Measurements from ENCODE around the gene OVCH1. TPM values are rescaled to one million over a fixed set of nuclear protein-coding genes. Genes with fewer than 3 reads are reported as not detected.
A peak's percentile ranks its signal among the peaks of the same experiment; 100 is the strongest.
"Not testable (repeated sequence)": the region's sequence is repeated elsewhere in the genome, so short reads cannot be mapped to it uniquely, and the experiment has no call there.

The OVCH1 gene
- total RNA-seq, 1 experiment from 2014 or later: not detected

GRCh38 chr12:29505122-29505521, 7.6 kb upstream of the OVCH1 start:
- no peak for DNase-seq (ENCODE audit: low read depth)

DNA sequence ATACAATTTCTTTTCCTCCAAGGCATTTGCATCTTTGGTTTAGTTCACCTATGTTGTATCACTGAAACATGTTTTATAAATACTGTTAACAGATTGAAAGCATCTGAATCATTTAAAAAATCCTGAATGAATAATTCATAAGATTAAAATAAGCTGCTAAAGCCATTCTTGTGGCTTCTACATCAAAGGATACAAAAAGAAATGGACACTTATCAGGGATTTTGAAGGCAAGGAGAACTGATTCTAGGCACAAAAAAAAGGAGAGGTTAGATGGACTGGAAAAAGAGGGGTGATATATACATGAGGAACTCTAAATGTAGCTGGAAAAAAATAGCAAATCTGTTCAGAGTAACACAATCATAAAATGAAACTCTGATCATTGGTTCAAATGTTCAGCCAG, 5.8 kb upstream of the OVCH1 start:
- DNase-seq (ENCODE audit: low read depth): no peak

- no peak for DNase-seq (ENCODE audit: low read depth)
These were observed 1.7 kb upstream of the OVCH1 start for GRCh38 chr12:29499235-29499634.

DNA sequence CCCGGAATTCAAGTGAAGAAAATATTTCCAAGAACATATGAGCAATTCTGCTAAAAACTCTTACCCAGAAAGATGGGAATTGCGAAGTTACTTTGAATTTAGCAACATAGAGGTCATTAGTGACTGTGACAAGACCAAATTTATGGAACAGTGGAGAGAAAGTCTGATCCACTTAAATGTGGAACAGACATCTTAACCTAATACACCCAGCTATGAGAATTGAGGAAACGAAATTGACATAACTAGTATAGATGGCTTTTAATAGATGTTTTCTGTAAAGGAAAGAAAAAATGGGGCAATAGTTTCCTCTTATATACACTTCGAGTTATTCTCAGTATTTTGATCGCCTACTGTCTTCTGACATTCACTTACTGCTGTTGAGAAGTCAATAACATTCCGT, 4.6 kb downstream of the OVCH1 start:
- no peak for DNase-seq (ENCODE audit: low read depth)

- DNase-seq (ENCODE audit: low read depth): no peak
These were observed 10.5 kb downstream of the OVCH1 start for GRCh38 chr12:29486972-29487371.

- no peak for DNase-seq (ENCODE audit: low read depth)
These were observed 34.3 kb downstream of the OVCH1 start for GRCh38 chr12:29463198-29463597.

GRCh38 chr12:29460082-29460481, 37.4 kb downstream of the OVCH1 start:
- DNase-seq (ENCODE audit: low read depth): no peak

GRCh38 chr12:29455087-29455486, 42.4 kb downstream of the OVCH1 start:
- DNase-seq (ENCODE audit: low read depth): no peak

- DNase-seq (ENCODE audit: low read depth): no peak
These were observed 45.6 kb downstream of the OVCH1 start for GRCh38 chr12:29451888-29452287.

DNA sequence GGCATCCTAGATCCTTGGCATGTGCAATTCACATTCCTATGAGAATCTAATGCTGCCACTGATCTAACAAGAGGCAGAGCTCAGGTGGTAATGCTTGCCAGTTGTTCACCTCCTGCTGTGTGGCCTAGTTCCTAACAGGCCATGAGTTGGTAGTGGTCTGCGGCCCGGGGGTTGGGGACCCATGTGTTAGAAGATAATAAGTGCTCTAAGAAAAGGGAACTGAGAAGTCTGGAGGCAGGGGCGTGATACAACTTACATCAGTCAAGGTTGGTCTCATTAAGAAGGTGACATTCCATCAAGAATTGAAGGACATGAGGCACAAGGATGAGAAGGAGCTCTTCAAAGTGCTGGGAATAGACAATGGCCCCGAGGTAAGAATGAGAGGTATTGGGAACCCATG, 49.3 kb downstream of the OVCH1 start:
- DNase-seq (ENCODE audit: low read depth): no peak

GRCh38 chr12:29447285-29447975, 50.1 kb downstream of the OVCH1 start:
- no peak for DNase-seq (ENCODE audit: low read depth)

GRCh38 chr12:29439506-29439905, 58.0 kb downstream of the OVCH1 start:
- no peak for DNase-seq (ENCODE audit: low read depth)

- DNase-seq (ENCODE audit: low read depth): no peak
These were observed 58.6 kb downstream of the OVCH1 start for GRCh38 chr12:29438752-29439408.

- no peak for DNase-seq (ENCODE audit: low read depth)
These were observed 59.9 kb downstream of the OVCH1 start for GRCh38 chr12:29437575-29437974.

GRCh38 chr12:29436815-29437214, 60.7 kb downstream of the OVCH1 start:
- DNase-seq (ENCODE audit: low read depth): not testable (repeated sequence)

- DNase-seq (ENCODE audit: low read depth): no peak
These were observed 66.0 kb downstream of the OVCH1 start for GRCh38 chr12:29431513-29431912.

- no peak for DNase-seq (ENCODE audit: low read depth)
These were observed 66.8 kb downstream of the OVCH1 start for GRCh38 chr12:29430716-29431044.

- no peak for DNase-seq (ENCODE audit: low read depth)
These were observed 67.3 kb downstream of the OVCH1 start for GRCh38 chr12:29429999-29430715.

GRCh38 chr12:29428633-29429032, 68.9 kb downstream of the OVCH1 start:
- peak; percentile 13 for DNase-seq (ENCODE audit: low read depth)

DNA sequence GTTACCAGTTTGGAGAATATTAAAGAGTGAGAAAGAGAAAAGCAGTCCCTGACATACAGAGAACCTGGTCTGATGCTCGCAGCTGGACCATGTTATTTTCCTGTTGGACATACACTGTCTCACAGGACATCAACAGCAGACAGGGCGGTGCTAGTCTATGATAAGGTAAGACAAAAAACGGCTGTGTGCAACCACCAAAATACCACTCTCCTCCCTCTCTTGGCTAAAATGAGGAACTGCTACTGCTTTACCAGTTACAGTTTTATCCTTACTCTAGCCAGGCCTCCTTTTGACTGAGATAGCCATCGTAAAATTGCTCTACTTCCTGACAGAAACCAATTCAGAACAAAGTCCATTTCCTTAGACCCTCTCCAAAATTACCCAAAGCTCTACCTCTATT, 69.5 kb downstream of the OVCH1 start:
- no peak for DNase-seq (ENCODE audit: low read depth)

DNA sequence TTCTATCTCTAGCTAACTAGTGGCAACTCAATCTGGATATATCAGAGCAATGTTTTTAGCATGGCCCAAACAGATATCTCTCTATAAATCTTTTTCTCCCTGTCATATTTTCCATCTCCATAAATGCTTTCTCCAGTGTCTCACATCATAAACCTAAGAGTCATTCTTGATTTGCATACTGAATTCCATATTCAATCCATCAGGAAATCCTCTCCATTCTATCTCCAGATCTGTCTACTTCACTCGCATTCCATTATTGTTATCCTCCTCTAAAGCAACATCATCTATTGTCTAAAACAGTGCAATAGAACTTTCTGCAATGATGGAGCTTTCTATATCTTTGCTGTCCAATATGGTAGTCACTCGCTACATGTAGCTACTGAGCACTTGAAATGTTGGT, 71.0 kb downstream of the OVCH1 start:
- DNase-seq (ENCODE audit: low read depth): no peak

DNA sequence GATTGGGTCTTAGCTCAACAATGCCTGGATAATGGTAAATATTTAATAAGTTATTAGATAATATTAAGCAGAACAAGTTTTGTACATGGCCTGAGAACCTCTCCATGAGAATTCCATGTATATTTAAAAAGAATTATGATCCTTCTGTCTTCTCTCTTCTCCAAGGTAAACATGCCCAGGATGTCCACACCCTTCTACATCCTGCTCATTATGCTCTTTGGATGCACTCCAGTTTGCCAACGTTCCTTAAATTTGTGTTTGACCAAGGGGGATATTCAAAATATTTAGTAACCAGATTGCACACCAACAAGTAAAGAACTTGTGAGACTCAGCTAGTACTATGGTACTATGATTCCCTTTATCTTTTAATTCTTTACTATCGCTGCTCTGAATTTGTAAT, 71.8 kb downstream of the OVCH1 start:
- DNase-seq (ENCODE audit: low read depth): no peak

DNA sequence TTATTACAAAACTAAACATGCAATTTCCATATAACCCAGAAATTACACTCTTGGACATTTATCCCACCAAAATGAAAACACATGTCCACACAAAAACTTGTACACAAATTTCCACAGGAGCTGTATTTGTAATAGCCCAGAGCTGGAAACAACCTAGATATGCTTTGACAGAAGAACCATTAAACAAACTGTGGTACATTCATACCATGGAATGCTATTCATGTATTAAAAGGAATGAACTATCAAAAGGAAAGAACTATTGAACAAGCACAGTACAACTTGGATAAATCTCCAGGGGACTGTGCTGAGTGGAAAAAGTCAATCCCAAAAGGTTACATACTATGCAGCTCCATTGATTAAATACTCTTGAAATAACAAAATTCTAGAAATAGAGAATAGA, 80.7 kb downstream of the OVCH1 start:
- DNase-seq (ENCODE audit: low read depth): no peak

Measured in Daoy (cell line).